Endothelial cell of umbilical vein (primary cell): ENCODE results near the gene SIPA1L3. TPM values are rescaled to one million over a fixed set of nuclear protein-coding genes. Genes with fewer than 3 reads are reported as not detected.

Experiments
- BruUV-seq: library from RNA; stranded (reverse); fragments of 400-500 nt; replicated peaks from 2 replicates; lab custom pipeline; 2021; lab: Mats Ljungman, UMichigan
- CTCF ChIA-PET: fragments of 300-600, 350-600 bp; sonication (Branson Sonifier 250); formaldehyde crosslinking; loops from one replicate; lab custom pipeline; 2021; ENCODE audit warnings: antibody characterized with exemption, inconsistent platforms; lab: Charles Lee
- POLR2A ChIA-PET: fragments of 300-600, 350-600 bp; sonication (Branson Sonifier 250); formaldehyde crosslinking; loops from one replicate; lab custom pipeline; 2021; ENCODE audit warnings: antibody characterized with exemption, inconsistent platforms; lab: Charles Lee
- DNase-seq: peaks from one replicate; pipeline ENCODE4 v3.0.0-alpha.2; 2011; ENCODE audit warnings: low read depth, low spot score
- FAIRE-seq: peaks from 2 replicates; lab custom pipeline; 2011; peaks lifted over from hg19 to GRCh38; lab: Jason Lieb, UNC
- H2AFZ ChIP-seq: 2 replicates; pipeline ENCODE4 v1.6.0; 2012; ENCODE audit warnings: low read depth, low read length, control low read depth, inconsistent platforms
- H3K27ac ChIP-seq: 2 replicates; pipeline ENCODE4 v1.5.1; 2011; ENCODE audit warnings: low read depth, mild to moderate bottlenecking, control low read depth, low read length, moderate library complexity; ENCODE audit not compliant: insufficient read depth
- H3K27me3 ChIP-seq, 2 experiments: 2 replicates each; pipeline versions ENCODE4 v1.6.0 to v1.6.1; 2011; ENCODE audit warnings: low read length in 2 of 2, mixed read lengths in 1 of 2; ENCODE audit not compliant: control insufficient read depth in 2 of 2, insufficient read depth in 2 of 2
- H3K36me3 ChIP-seq, 2 experiments: 2 replicates in 1 of 2; 3 replicates in 1 of 2; pipeline ENCODE4 v1.5.1; 2011; ENCODE audit warnings: low read length in 2 of 2, mild to moderate bottlenecking in 1 of 2, moderate library complexity in 1 of 2; ENCODE audit not compliant: control insufficient read depth in 2 of 2, insufficient read depth in 2 of 2; ENCODE audit errors: extremely low read depth in 1 of 2
- H3K4me1 ChIP-seq: 3 replicates; pipeline ENCODE4 v1.5.1; 2011; ENCODE audit warnings: mild to moderate bottlenecking, low read length; ENCODE audit not compliant: control insufficient read depth, insufficient read depth; ENCODE audit errors: extremely low read depth
- H3K4me2 ChIP-seq: 2 replicates; pipeline ENCODE4 v1.6.1; 2011; ENCODE audit warnings: low read length, control low read depth, mixed read lengths; ENCODE audit not compliant: insufficient read depth
- H3K4me3 ChIP-seq, 3 experiments: fragments of 200-600 bp in 1 of 3; sonication (generic), shearing (Covaris generic) in 1 of 3; replicated peaks in 1 of 3; 2 replicates each; pipeline ENCODE4 v1.5.1; 2011 to 2016; ENCODE audit warnings: control low read depth in 3 of 3, low read length in 3 of 3, mild to moderate bottlenecking in 2 of 3, inconsistent platforms in 1 of 3, low read depth in 1 of 3, moderate library complexity in 1 of 3; ENCODE audit not compliant: insufficient read depth in 1 of 3
- H3K79me2 ChIP-seq: 2 replicates; pipeline ENCODE4 v1.6.0; 2012; ENCODE audit warnings: low read length, inconsistent platforms; ENCODE audit not compliant: control insufficient read depth, insufficient read depth
- H3K9ac ChIP-seq: replicated peaks from 2 replicates; pipeline ENCODE3; 2011; ENCODE audit warnings: low read length, control low read depth; ENCODE audit not compliant: insufficient read depth; ENCODE audit errors: extremely low read depth
- H3K9me1 ChIP-seq: replicated peaks from 3 replicates; pipeline ENCODE4 v1.6.0; 2011; ENCODE audit warnings: mild to moderate bottlenecking, low read length; ENCODE audit not compliant: control insufficient read depth, insufficient read depth; ENCODE audit errors: extremely low read depth
- H3K9me3 ChIP-seq: replicated peaks from 2 replicates; pipeline ENCODE4 v1.5.1; 2012; ENCODE audit warnings: low read length, inconsistent platforms; ENCODE audit not compliant: control insufficient read depth, insufficient read depth
- H4K20me1 ChIP-seq: replicated peaks from 2 replicates; pipeline ENCODE3; 2011; ENCODE audit warnings: mild to moderate bottlenecking, low read length; ENCODE audit not compliant: control insufficient read depth, insufficient read depth; ENCODE audit errors: extremely low read depth
- EZH2 ChIP-seq: IDR thresholded peaks from 2 replicates; pipeline ENCODE4 v1.6.1; 2012; ENCODE audit warnings: borderline replicate concordance, low read depth, mild to moderate bottlenecking, moderate library complexity, low read length, inconsistent platforms; ENCODE audit not compliant: severe bottlenecking
- FOS ChIP-seq: IDR thresholded peaks from 2 replicates; pipeline ENCODE4 v1.6.1; 2011; ENCODE audit warnings: mild to moderate bottlenecking, low read length, moderate library complexity, borderline replicate concordance; ENCODE audit not compliant: insufficient read depth
- GATA2 ChIP-seq: IDR thresholded peaks from 2 replicates; pipeline ENCODE4 v1.7.0; 2011; ENCODE audit warnings: low read depth, mild to moderate bottlenecking, moderate library complexity, mixed read lengths, low read length; ENCODE audit not compliant: insufficient read length, insufficient read depth
- JUN ChIP-seq: IDR thresholded peaks from 2 replicates; pipeline ENCODE4 v1.6.1; 2011; ENCODE audit warnings: borderline replicate concordance, low read depth; ENCODE audit not compliant: insufficient read length, insufficient read depth
- MYC ChIP-seq: IDR thresholded peaks from one replicate; pipeline ENCODE4 v1.6.1; 2011; ENCODE audit warnings: mild to moderate bottlenecking, low read depth, low read length
- POLR2A ChIP-seq: IDR thresholded peaks from 2 replicates; pipeline ENCODE4 v1.6.1; 2012; ENCODE audit warnings: low read depth, mild to moderate bottlenecking, control low read depth, low read length
- POLR2AphosphoS5 ChIP-seq: IDR thresholded peaks from 2 replicates; pipeline ENCODE4 v1.6.1; 2012; ENCODE audit warnings: low read depth, mild to moderate bottlenecking, control low read depth, low read length, moderate library complexity; ENCODE audit not compliant: insufficient read depth
- dilution Hi-C: fragments of 300-500 bp; cut with MboI; formaldehyde crosslinking; loops from one replicate; pipeline ENCODE4 v1.15.0; 2019; ENCODE audit warnings: low sequenced_read_pairs; ENCODE audit not compliant: extremely low pct_ligation_motif_present
- intact Hi-C: fragments of 100-400 bp; cut with micrococcal nuclease; formaldehyde crosslinking; loops from one replicate; pipeline ENCODE4 v1.10.0; 2022
- polyA plus RNA-seq, 4 experiments: library from polyadenylated mRNA; depleted of rRNA in 3 of 4; stranded (reverse) in 3 of 4; unstranded in 1 of 4; fragments of >200 nt; gene quantifications; 2 replicates each; pipeline versions ENCODE4 v1.2.1 to v1.2.3, GENCODE V29; 2011 to 2012; ENCODE audit warnings: missing spikeins in 1 of 4
- total RNA-seq: library from RNA; stranded (reverse); gene quantifications from 2 replicates; pipeline ENCODE4 v1.2.3, GENCODE V29; 2021
- TF ChIP-seq, protein P1 (sequence below): IDR thresholded peaks from 2 replicates; pipeline ENCODE4 v1.6.1; 2011; ENCODE audit not compliant: insufficient read depth, insufficient read length
- TF ChIP-seq, protein P2 (sequence below), 2 donors: IDR thresholded peaks; 1 replicate in 1 of 2; 2 replicates in 1 of 2; pipeline ENCODE4 v1.5.1; 2011; ENCODE audit warnings: low read length in 2 of 2, mild to moderate bottlenecking in 2 of 2, moderate library complexity in 2 of 2, control low read depth in 1 of 2, inconsistent platforms in 1 of 2, low read depth in 1 of 2; ENCODE audit not compliant: insufficient read depth in 1 of 2; ENCODE audit errors: extremely low read depth in 1 of 2

Gene SIPA1L3
- total and polyA plus RNA-seq, 2 donors (not counting 3 experiments of a cell fraction or from before 2014, with no cell fraction given) = 14.2 to 47.2 TPM

DNA sequence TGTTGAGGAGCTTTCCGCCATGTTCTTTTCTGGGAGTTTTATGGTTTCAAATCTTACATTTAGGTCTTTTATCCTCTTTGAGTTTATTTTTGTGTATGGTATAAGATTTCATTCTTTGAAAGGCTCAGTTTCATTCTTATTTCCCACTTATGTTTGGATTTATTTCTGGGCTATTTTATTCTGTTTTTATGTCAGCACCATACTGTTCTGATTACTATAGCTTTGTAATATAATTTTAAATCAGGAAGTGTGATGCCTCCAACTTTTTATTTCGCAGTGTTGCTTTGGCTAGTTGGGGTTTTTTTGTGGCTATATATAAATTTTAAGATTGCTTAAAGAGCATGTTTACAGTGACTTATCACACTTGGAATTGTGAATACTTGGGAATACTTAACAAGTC lies 135.1 kb downstream of the SIPA1L3 start:
- Histone ChIP-seq H3K9ac (no peak overlapping the region), H3K9me3 (no peaks in the 10 kb centered on the region), H3K27me3 (no peaks in the 10 kb centered on the region), H3K79me2 (peaks cover 12% of the 10 kb centered on the region), H3K4me2 (no peak overlapping the region), H3K9me1 (no peaks in the 10 kb centered on the region), H3K4me1 (peaks cover 3% of the 10 kb centered on the region), H3K27ac (no peak overlapping the region), H3K36me3 (no peaks in the 10 kb centered on the region), H3K4me3 (no peak overlapping the region), H4K20me1 (no peaks in the 10 kb centered on the region), H2AFZ (no peak overlapping the region)
- intact Hi-C loops (no loop called here), dilution Hi-C loops (no loop called here)
- ChIA-PET POLR2A (interaction anchor here (0.6 to 0.7 kb wide), 2 partner anchors 14 to 25 kb away, joined by 4 to 5 read pairs; no protein-coding TSS in a partner anchor), CTCF (interaction anchor here (0.7 to 8.0 kb wide), 3 partner anchors 38 to 138 kb away, joined by 3 to 145 read pairs (median 22); partner anchors contain the start of genes SIPA1L3 and WDR87)
- no peak for FAIRE-seq
- BruUV-seq = no TSS peak
- DNase-seq = no peak
- TF ChIP-seq, protein P1, sequence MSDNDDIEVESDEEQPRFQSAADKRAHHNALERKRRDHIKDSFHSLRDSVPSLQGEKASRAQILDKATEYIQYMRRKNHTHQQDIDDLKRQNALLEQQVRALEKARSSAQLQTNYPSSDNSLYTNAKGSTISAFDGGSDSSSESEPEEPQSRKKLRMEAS = no peak
- TF ChIP-seq FOS (no peak), JUN (no peak), POLR2A (no peak), POLR2AphosphoS5 (no peak), MYC (no peak), EZH2 (no peak), GATA2 (no peak)
- TF ChIP-seq, protein P2, sequence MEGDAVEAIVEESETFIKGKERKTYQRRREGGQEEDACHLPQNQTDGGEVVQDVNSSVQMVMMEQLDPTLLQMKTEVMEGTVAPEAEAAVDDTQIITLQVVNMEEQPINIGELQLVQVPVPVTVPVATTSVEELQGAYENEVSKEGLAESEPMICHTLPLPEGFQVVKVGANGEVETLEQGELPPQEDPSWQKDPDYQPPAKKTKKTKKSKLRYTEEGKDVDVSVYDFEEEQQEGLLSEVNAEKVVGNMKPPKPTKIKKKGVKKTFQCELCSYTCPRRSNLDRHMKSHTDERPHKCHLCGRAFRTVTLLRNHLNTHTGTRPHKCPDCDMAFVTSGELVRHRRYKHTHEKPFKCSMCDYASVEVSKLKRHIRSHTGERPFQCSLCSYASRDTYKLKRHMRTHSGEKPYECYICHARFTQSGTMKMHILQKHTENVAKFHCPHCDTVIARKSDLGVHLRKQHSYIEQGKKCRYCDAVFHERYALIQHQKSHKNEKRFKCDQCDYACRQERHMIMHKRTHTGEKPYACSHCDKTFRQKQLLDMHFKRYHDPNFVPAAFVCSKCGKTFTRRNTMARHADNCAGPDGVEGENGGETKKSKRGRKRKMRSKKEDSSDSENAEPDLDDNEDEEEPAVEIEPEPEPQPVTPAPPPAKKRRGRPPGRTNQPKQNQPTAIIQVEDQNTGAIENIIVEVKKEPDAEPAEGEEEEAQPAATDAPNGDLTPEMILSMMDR (IDR thresholded peaks at IDR 0.05; ENCODE audit: extremely low read depth in 1 of 2, insufficient read depth in 1 of 2, low read depth in 1 of 2, low read length in 2 of 2) = no peak
